B cell (primary cell): ENCODE results near the gene LCN10.

Source experiments
- CTCF ChIP-seq: fragments of 200-600 bp; IDR thresholded peaks from one replicate; pipeline ENCODE4 v1.8.0; 2022; ENCODE audit warnings: antibody characterized with exemption, mild to moderate bottlenecking
- EZH2 ChIP-seq: IDR thresholded peaks from 2 replicates; pipeline ENCODE4 v1.6.1; 2012; ENCODE audit warnings: borderline replicate concordance, low read depth, mild to moderate bottlenecking, moderate library complexity, low read length; ENCODE audit not compliant: insufficient read depth, poor library complexity, severe bottlenecking

GRCh38 chr9:136779808-136780207 lies 37.1 kb upstream of the LCN10 start:
- TF ChIP-seq CTCF: no peak
- no peak for TF ChIP-seq EZH2
